Endothelial cell of umbilical vein (primary cell): ENCODE measurements around the gene SPO11. TPM values are rescaled to one million over a fixed set of nuclear protein-coding genes. Genes with fewer than 3 reads are reported as not detected.

ENCODE experiments used
- BruUV-seq: library from RNA; stranded (reverse); fragments of 400-500 nt; replicated peaks from 2 replicates; lab custom pipeline; 2021; lab: Mats Ljungman, UMichigan
- CTCF ChIA-PET: fragments of 300-600, 350-600 bp; sonication (Branson Sonifier 250); formaldehyde crosslinking; loops from one replicate; lab custom pipeline; 2021; ENCODE audit warnings: antibody characterized with exemption, inconsistent platforms; lab: Charles Lee
- POLR2A ChIA-PET: fragments of 300-600, 350-600 bp; sonication (Branson Sonifier 250); formaldehyde crosslinking; loops from one replicate; lab custom pipeline; 2021; ENCODE audit warnings: antibody characterized with exemption, inconsistent platforms; lab: Charles Lee
- DNase-seq: peaks from one replicate; pipeline ENCODE4 v3.0.0-alpha.2; 2011; ENCODE audit warnings: low read depth, low spot score
- FAIRE-seq: peaks from 2 replicates; lab custom pipeline; 2011; peaks lifted over from hg19 to GRCh38; lab: Jason Lieb, UNC
- H2AFZ ChIP-seq: 2 replicates; pipeline ENCODE4 v1.6.0; 2012; ENCODE audit warnings: low read depth, low read length, control low read depth, inconsistent platforms
- H3K27ac ChIP-seq: 2 replicates; pipeline ENCODE4 v1.5.1; 2011; ENCODE audit warnings: low read depth, mild to moderate bottlenecking, control low read depth, low read length, moderate library complexity; ENCODE audit not compliant: insufficient read depth
- H3K27me3 ChIP-seq, 2 experiments: 2 replicates each; pipeline versions ENCODE4 v1.6.0 to v1.6.1; 2011; ENCODE audit warnings: low read length in 2 of 2, mixed read lengths in 1 of 2; ENCODE audit not compliant: control insufficient read depth in 2 of 2, insufficient read depth in 2 of 2
- H3K36me3 ChIP-seq, 2 experiments: 2 replicates in 1 of 2; 3 replicates in 1 of 2; pipeline ENCODE4 v1.5.1; 2011; ENCODE audit warnings: low read length in 2 of 2, mild to moderate bottlenecking in 1 of 2, moderate library complexity in 1 of 2; ENCODE audit not compliant: control insufficient read depth in 2 of 2, insufficient read depth in 2 of 2; ENCODE audit errors: extremely low read depth in 1 of 2
- H3K4me1 ChIP-seq: 3 replicates; pipeline ENCODE4 v1.5.1; 2011; ENCODE audit warnings: mild to moderate bottlenecking, low read length; ENCODE audit not compliant: control insufficient read depth, insufficient read depth; ENCODE audit errors: extremely low read depth
- H3K4me2 ChIP-seq: 2 replicates; pipeline ENCODE4 v1.6.1; 2011; ENCODE audit warnings: low read length, control low read depth, mixed read lengths; ENCODE audit not compliant: insufficient read depth
- H3K4me3 ChIP-seq, 3 experiments: fragments of 200-600 bp in 1 of 3; sonication (generic), shearing (Covaris generic) in 1 of 3; replicated peaks in 1 of 3; 2 replicates each; pipeline ENCODE4 v1.5.1; 2011 to 2016; ENCODE audit warnings: control low read depth in 3 of 3, low read length in 3 of 3, mild to moderate bottlenecking in 2 of 3, inconsistent platforms in 1 of 3, low read depth in 1 of 3, moderate library complexity in 1 of 3; ENCODE audit not compliant: insufficient read depth in 1 of 3
- H3K79me2 ChIP-seq: 2 replicates; pipeline ENCODE4 v1.6.0; 2012; ENCODE audit warnings: low read length, inconsistent platforms; ENCODE audit not compliant: control insufficient read depth, insufficient read depth
- H3K9ac ChIP-seq: replicated peaks from 2 replicates; pipeline ENCODE3; 2011; ENCODE audit warnings: low read length, control low read depth; ENCODE audit not compliant: insufficient read depth; ENCODE audit errors: extremely low read depth
- H3K9me1 ChIP-seq: replicated peaks from 3 replicates; pipeline ENCODE4 v1.6.0; 2011; ENCODE audit warnings: mild to moderate bottlenecking, low read length; ENCODE audit not compliant: control insufficient read depth, insufficient read depth; ENCODE audit errors: extremely low read depth
- H3K9me3 ChIP-seq: replicated peaks from 2 replicates; pipeline ENCODE4 v1.5.1; 2012; ENCODE audit warnings: low read length, inconsistent platforms; ENCODE audit not compliant: control insufficient read depth, insufficient read depth
- H4K20me1 ChIP-seq: replicated peaks from 2 replicates; pipeline ENCODE3; 2011; ENCODE audit warnings: mild to moderate bottlenecking, low read length; ENCODE audit not compliant: control insufficient read depth, insufficient read depth; ENCODE audit errors: extremely low read depth
- CTCF ChIP-seq, 2 donors: IDR thresholded peaks; 1 replicate in 1 of 2; 2 replicates in 1 of 2; pipeline ENCODE4 v1.5.1; 2011; ENCODE audit warnings: low read length in 2 of 2, mild to moderate bottlenecking in 2 of 2, moderate library complexity in 2 of 2, control low read depth in 1 of 2, inconsistent platforms in 1 of 2, low read depth in 1 of 2; ENCODE audit not compliant: insufficient read depth in 1 of 2; ENCODE audit errors: extremely low read depth in 1 of 2
- EZH2 ChIP-seq: IDR thresholded peaks from 2 replicates; pipeline ENCODE4 v1.6.1; 2012; ENCODE audit warnings: borderline replicate concordance, low read depth, mild to moderate bottlenecking, moderate library complexity, low read length, inconsistent platforms; ENCODE audit not compliant: severe bottlenecking
- FOS ChIP-seq: IDR thresholded peaks from 2 replicates; pipeline ENCODE4 v1.6.1; 2011; ENCODE audit warnings: mild to moderate bottlenecking, low read length, moderate library complexity, borderline replicate concordance; ENCODE audit not compliant: insufficient read depth
- GATA2 ChIP-seq: IDR thresholded peaks from 2 replicates; pipeline ENCODE4 v1.7.0; 2011; ENCODE audit warnings: low read depth, mild to moderate bottlenecking, moderate library complexity, mixed read lengths, low read length; ENCODE audit not compliant: insufficient read length, insufficient read depth
- JUN ChIP-seq: IDR thresholded peaks from 2 replicates; pipeline ENCODE4 v1.6.1; 2011; ENCODE audit warnings: borderline replicate concordance, low read depth; ENCODE audit not compliant: insufficient read length, insufficient read depth
- MYC ChIP-seq: IDR thresholded peaks from one replicate; pipeline ENCODE4 v1.6.1; 2011; ENCODE audit warnings: mild to moderate bottlenecking, low read depth, low read length
- POLR2A ChIP-seq: IDR thresholded peaks from 2 replicates; pipeline ENCODE4 v1.6.1; 2012; ENCODE audit warnings: low read depth, mild to moderate bottlenecking, control low read depth, low read length
- POLR2AphosphoS5 ChIP-seq: IDR thresholded peaks from 2 replicates; pipeline ENCODE4 v1.6.1; 2012; ENCODE audit warnings: low read depth, mild to moderate bottlenecking, control low read depth, low read length, moderate library complexity; ENCODE audit not compliant: insufficient read depth
- dilution Hi-C: fragments of 300-500 bp; cut with MboI; formaldehyde crosslinking; loops from one replicate; pipeline ENCODE4 v1.15.0; 2019; ENCODE audit warnings: low sequenced_read_pairs; ENCODE audit not compliant: extremely low pct_ligation_motif_present
- intact Hi-C: fragments of 100-400 bp; cut with micrococcal nuclease; formaldehyde crosslinking; loops from one replicate; pipeline ENCODE4 v1.10.0; 2022
- polyA plus RNA-seq, 4 experiments: library from polyadenylated mRNA; depleted of rRNA in 3 of 4; stranded (reverse) in 3 of 4; unstranded in 1 of 4; fragments of >200 nt; gene quantifications; 2 replicates each; pipeline versions ENCODE4 v1.2.1 to v1.2.3, GENCODE V29; 2011 to 2012; ENCODE audit warnings: missing spikeins in 1 of 4
- total RNA-seq: library from RNA; stranded (reverse); gene quantifications from 2 replicates; pipeline ENCODE4 v1.2.3, GENCODE V29; 2021
- TF ChIP-seq, protein P1 (sequence below): IDR thresholded peaks from 2 replicates; pipeline ENCODE4 v1.6.1; 2011; ENCODE audit not compliant: insufficient read depth, insufficient read length

Gene SPO11
- total and polyA plus RNA-seq, 2 donors (not counting 3 experiments of a cell fraction or from before 2014, with no cell fraction given), result not detected

DNA sequence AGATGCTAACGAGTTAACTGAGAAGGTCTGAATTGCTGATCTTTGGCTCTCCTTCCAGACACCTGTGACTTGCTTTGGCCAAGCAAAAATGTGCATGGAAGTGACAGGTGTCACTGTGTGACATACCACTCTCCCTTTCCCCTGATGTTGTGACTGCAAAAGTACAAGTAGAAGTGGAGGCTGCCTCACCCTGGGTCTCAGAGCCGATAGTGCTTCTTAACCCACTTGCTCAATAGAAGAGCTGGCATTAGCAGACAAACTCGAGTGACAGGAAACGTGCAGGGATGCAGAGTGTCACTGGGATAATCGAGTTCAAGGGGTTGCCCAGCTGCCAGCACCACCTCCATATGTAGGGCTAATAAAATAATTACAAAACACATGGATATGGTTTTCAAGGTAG lies 16.4 kb upstream of the SPO11 start:
- dilution Hi-C loops (no loop called here), intact Hi-C loops (no loop called here)
- no peak overlapping the region for H2AFZ ChIP-seq

More for the DNA sequence above, 16.4 kb upstream of the SPO11 start:
- FAIRE-seq, result no peak
- TF ChIP-seq GATA2 (no peak), EZH2 (no peak), POLR2AphosphoS5 (no peak), MYC (no peak), JUN (no peak), CTCF (IDR thresholded peaks at IDR 0.05; ENCODE audit: extremely low read depth in 1 of 2, insufficient read depth in 1 of 2, low read depth in 1 of 2, low read length in 2 of 2) (no peak), POLR2A (no peak), FOS (no peak)
- TF ChIP-seq, protein P1, sequence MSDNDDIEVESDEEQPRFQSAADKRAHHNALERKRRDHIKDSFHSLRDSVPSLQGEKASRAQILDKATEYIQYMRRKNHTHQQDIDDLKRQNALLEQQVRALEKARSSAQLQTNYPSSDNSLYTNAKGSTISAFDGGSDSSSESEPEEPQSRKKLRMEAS, result no peak
- no peak overlapping the region for H3K4me3 ChIP-seq
- POLR2A ChIA-PET, result no interaction called here
- no peaks in the 10 kb centered on the region for H3K9me3 ChIP-seq
- H3K27me3 ChIP-seq, result no peaks in the 10 kb centered on the region
- BruUV-seq, result no TSS peak
- H3K79me2 ChIP-seq, result no peaks in the 10 kb centered on the region
- H3K9ac ChIP-seq, result no peak overlapping the region
- CTCF ChIA-PET, result no interaction called here
- H3K27ac ChIP-seq, result no peak overlapping the region
- no peaks in the 10 kb centered on the region for H4K20me1 ChIP-seq
- no peaks in the 10 kb centered on the region for H3K9me1 ChIP-seq
- no peak overlapping the region for H3K4me2 ChIP-seq
- H3K4me1 ChIP-seq, result no peaks in the 10 kb centered on the region
- no peak for DNase-seq
- H3K36me3 ChIP-seq, result no peaks in the 10 kb centered on the region
